ENCODE measurements around the gene NID1.

GRCh38 chr1:236018885-236019453, 45.9 kb downstream of the NID1 start:
- TF ChIP-seq POLR2AphosphoS5 (IDR thresholded peaks at IDR 0.05), result peak in 2 of 3 donors; percentile 83
- TF ChIP-seq, protein P1, sequence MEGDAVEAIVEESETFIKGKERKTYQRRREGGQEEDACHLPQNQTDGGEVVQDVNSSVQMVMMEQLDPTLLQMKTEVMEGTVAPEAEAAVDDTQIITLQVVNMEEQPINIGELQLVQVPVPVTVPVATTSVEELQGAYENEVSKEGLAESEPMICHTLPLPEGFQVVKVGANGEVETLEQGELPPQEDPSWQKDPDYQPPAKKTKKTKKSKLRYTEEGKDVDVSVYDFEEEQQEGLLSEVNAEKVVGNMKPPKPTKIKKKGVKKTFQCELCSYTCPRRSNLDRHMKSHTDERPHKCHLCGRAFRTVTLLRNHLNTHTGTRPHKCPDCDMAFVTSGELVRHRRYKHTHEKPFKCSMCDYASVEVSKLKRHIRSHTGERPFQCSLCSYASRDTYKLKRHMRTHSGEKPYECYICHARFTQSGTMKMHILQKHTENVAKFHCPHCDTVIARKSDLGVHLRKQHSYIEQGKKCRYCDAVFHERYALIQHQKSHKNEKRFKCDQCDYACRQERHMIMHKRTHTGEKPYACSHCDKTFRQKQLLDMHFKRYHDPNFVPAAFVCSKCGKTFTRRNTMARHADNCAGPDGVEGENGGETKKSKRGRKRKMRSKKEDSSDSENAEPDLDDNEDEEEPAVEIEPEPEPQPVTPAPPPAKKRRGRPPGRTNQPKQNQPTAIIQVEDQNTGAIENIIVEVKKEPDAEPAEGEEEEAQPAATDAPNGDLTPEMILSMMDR (IDR thresholded peaks at IDR 0.05 in 8 of 11, conservative IDR thresholded peaks at IDR 0.05 in 3 of 11), result no peak

Data from spleen (tissue), 7 donors.